ENCODE data around the gene CSNK2A2.

Gene CSNK2A2

GRCh38 chr16:58118801-58119508 is 79.0 kb downstream of the CSNK2A2 start:
- TF ChIP-seq CTCF (IDR thresholded peaks at IDR 0.05; ENCODE audit: control insufficient read depth, insufficient read depth, low read depth, low read length, missing control alignments) = no peak

GRCh38 chr16:58116529-58116928 is 81.4 kb downstream of the CSNK2A2 start:
- no peak overlapping the region for H3K4me3 ChIP-seq (ENCODE audit: control insufficient read depth, low read depth, low read length)
- no peak for TF ChIP-seq CTCF (IDR thresholded peaks at IDR 0.05; ENCODE audit: control insufficient read depth, insufficient read depth, low read depth, low read length, missing control alignments)
- DNase-seq (ENCODE audit: low read depth) = no peak

More at GRCh38 chr16:58118801-58119508, 79.0 kb downstream of the CSNK2A2 start:
- H3K4me3 ChIP-seq (ENCODE audit: control insufficient read depth, low read depth, low read length) = no peak overlapping the region
- no peak for DNase-seq (ENCODE audit: low read depth)

- TF ChIP-seq CTCF (IDR thresholded peaks at IDR 0.05; ENCODE audit: control insufficient read depth, insufficient read depth, low read depth, low read length, missing control alignments) = no peak
- no peak for DNase-seq (ENCODE audit: low read depth)
- H3K4me3 ChIP-seq (ENCODE audit: control insufficient read depth, low read depth, low read length) = no peak overlapping the region
Measured at GRCh38 chr16:58116081-58116480, 81.8 kb downstream of the CSNK2A2 start.

- DNase-seq (ENCODE audit: low read depth) = no peak
- no peak overlapping the region for H3K4me3 ChIP-seq (ENCODE audit: control insufficient read depth, low read depth, low read length)
- no peak for TF ChIP-seq CTCF (IDR thresholded peaks at IDR 0.05; ENCODE audit: control insufficient read depth, insufficient read depth, low read depth, low read length, missing control alignments)
Measured at GRCh38 chr16:58114827-58115825, 82.8 kb downstream of the CSNK2A2 start.

- H3K4me3 ChIP-seq (ENCODE audit: control insufficient read depth, low read depth, low read length) = no peak overlapping the region
- no peak for TF ChIP-seq CTCF (IDR thresholded peaks at IDR 0.05; ENCODE audit: control insufficient read depth, insufficient read depth, low read depth, low read length, missing control alignments)
- no peak for DNase-seq (ENCODE audit: low read depth)
Measured at GRCh38 chr16:58111302-58111627, 86.6 kb downstream of the CSNK2A2 start.

GRCh38 chr16:58110571-58111301 is 87.2 kb downstream of the CSNK2A2 start:
- TF ChIP-seq CTCF (IDR thresholded peaks at IDR 0.05; ENCODE audit: control insufficient read depth, insufficient read depth, low read depth, low read length, missing control alignments) = no peak
- no peak overlapping the region for H3K4me3 ChIP-seq (ENCODE audit: control insufficient read depth, low read depth, low read length)

More at GRCh38 chr16:58110571-58111301, 87.2 kb downstream of the CSNK2A2 start:
- DNase-seq (ENCODE audit: low read depth) = no peak
